OCI-LY1 (cell line): ENCODE data around the gene ARMC3.

Experiments
- CTCF ChIP-seq: fragments of 200-600 bp; sonication (generic), shearing (Covaris generic); IDR thresholded peaks from 2 replicates; pipeline ENCODE4 v1.5.1; 2017; ENCODE audit warnings: mild to moderate bottlenecking, antibody characterized with exemption, low read length, moderate library complexity, mixed read lengths
- EZH2 ChIP-seq: fragments of 200-600 bp; sonication (generic), shearing (Covaris generic); IDR thresholded peaks from 2 replicates; pipeline ENCODE4 v1.8.0; 2017; ENCODE audit warnings: borderline replicate concordance, mixed run types, mild to moderate bottlenecking, antibody characterized with exemption, low read length, moderate library complexity, mixed read lengths

GRCh38 chr10:23015021-23015707 lies 87.3 kb downstream of the ARMC3 start:
- TF ChIP-seq CTCF (no peak), EZH2 (no peak)
